Endothelial cell of umbilical vein (primary cell): ENCODE results near the gene KRTAP19-1. TPM values are rescaled to one million over a fixed set of nuclear protein-coding genes. Genes with fewer than 3 reads are reported as not detected.

Experiments used
- BruUV-seq: library from RNA; stranded (reverse); fragments of 400-500 nt; replicated peaks from 2 replicates; lab custom pipeline; 2021; lab: Mats Ljungman, UMichigan
- CTCF ChIA-PET: fragments of 300-600, 350-600 bp; sonication (Branson Sonifier 250); formaldehyde crosslinking; loops from one replicate; lab custom pipeline; 2021; ENCODE audit warnings: antibody characterized with exemption, inconsistent platforms; lab: Charles Lee
- POLR2A ChIA-PET: fragments of 300-600, 350-600 bp; sonication (Branson Sonifier 250); formaldehyde crosslinking; loops from one replicate; lab custom pipeline; 2021; ENCODE audit warnings: antibody characterized with exemption, inconsistent platforms; lab: Charles Lee
- DNase-seq: peaks from one replicate; pipeline ENCODE4 v3.0.0-alpha.2; 2011; ENCODE audit warnings: low read depth, low spot score
- FAIRE-seq: peaks from 2 replicates; lab custom pipeline; 2011; peaks lifted over from hg19 to GRCh38; lab: Jason Lieb, UNC
- H2AFZ ChIP-seq: 2 replicates; pipeline ENCODE4 v1.6.0; 2012; ENCODE audit warnings: low read depth, low read length, control low read depth, inconsistent platforms
- H3K27ac ChIP-seq: 2 replicates; pipeline ENCODE4 v1.5.1; 2011; ENCODE audit warnings: low read depth, mild to moderate bottlenecking, control low read depth, low read length, moderate library complexity; ENCODE audit not compliant: insufficient read depth
- H3K27me3 ChIP-seq, 2 experiments: 2 replicates each; pipeline versions ENCODE4 v1.6.0 to v1.6.1; 2011; ENCODE audit warnings: low read length in 2 of 2, mixed read lengths in 1 of 2; ENCODE audit not compliant: control insufficient read depth in 2 of 2, insufficient read depth in 2 of 2
- H3K36me3 ChIP-seq, 2 experiments: 2 replicates in 1 of 2; 3 replicates in 1 of 2; pipeline ENCODE4 v1.5.1; 2011; ENCODE audit warnings: low read length in 2 of 2, mild to moderate bottlenecking in 1 of 2, moderate library complexity in 1 of 2; ENCODE audit not compliant: control insufficient read depth in 2 of 2, insufficient read depth in 2 of 2; ENCODE audit errors: extremely low read depth in 1 of 2
- H3K4me1 ChIP-seq: 3 replicates; pipeline ENCODE4 v1.5.1; 2011; ENCODE audit warnings: mild to moderate bottlenecking, low read length; ENCODE audit not compliant: control insufficient read depth, insufficient read depth; ENCODE audit errors: extremely low read depth
- H3K4me2 ChIP-seq: 2 replicates; pipeline ENCODE4 v1.6.1; 2011; ENCODE audit warnings: low read length, control low read depth, mixed read lengths; ENCODE audit not compliant: insufficient read depth
- H3K4me3 ChIP-seq, 3 experiments: fragments of 200-600 bp in 1 of 3; sonication (generic), shearing (Covaris generic) in 1 of 3; replicated peaks in 1 of 3; 2 replicates each; pipeline ENCODE4 v1.5.1; 2011 to 2016; ENCODE audit warnings: control low read depth in 3 of 3, low read length in 3 of 3, mild to moderate bottlenecking in 2 of 3, inconsistent platforms in 1 of 3, low read depth in 1 of 3, moderate library complexity in 1 of 3; ENCODE audit not compliant: insufficient read depth in 1 of 3
- H3K79me2 ChIP-seq: 2 replicates; pipeline ENCODE4 v1.6.0; 2012; ENCODE audit warnings: low read length, inconsistent platforms; ENCODE audit not compliant: control insufficient read depth, insufficient read depth
- H3K9ac ChIP-seq: replicated peaks from 2 replicates; pipeline ENCODE3; 2011; ENCODE audit warnings: low read length, control low read depth; ENCODE audit not compliant: insufficient read depth; ENCODE audit errors: extremely low read depth
- H3K9me1 ChIP-seq: replicated peaks from 3 replicates; pipeline ENCODE4 v1.6.0; 2011; ENCODE audit warnings: mild to moderate bottlenecking, low read length; ENCODE audit not compliant: control insufficient read depth, insufficient read depth; ENCODE audit errors: extremely low read depth
- H3K9me3 ChIP-seq: replicated peaks from 2 replicates; pipeline ENCODE4 v1.5.1; 2012; ENCODE audit warnings: low read length, inconsistent platforms; ENCODE audit not compliant: control insufficient read depth, insufficient read depth
- H4K20me1 ChIP-seq: replicated peaks from 2 replicates; pipeline ENCODE3; 2011; ENCODE audit warnings: mild to moderate bottlenecking, low read length; ENCODE audit not compliant: control insufficient read depth, insufficient read depth; ENCODE audit errors: extremely low read depth
- EZH2 ChIP-seq: IDR thresholded peaks from 2 replicates; pipeline ENCODE4 v1.6.1; 2012; ENCODE audit warnings: borderline replicate concordance, low read depth, mild to moderate bottlenecking, moderate library complexity, low read length, inconsistent platforms; ENCODE audit not compliant: severe bottlenecking
- FOS ChIP-seq: IDR thresholded peaks from 2 replicates; pipeline ENCODE4 v1.6.1; 2011; ENCODE audit warnings: mild to moderate bottlenecking, low read length, moderate library complexity, borderline replicate concordance; ENCODE audit not compliant: insufficient read depth
- GATA2 ChIP-seq: IDR thresholded peaks from 2 replicates; pipeline ENCODE4 v1.7.0; 2011; ENCODE audit warnings: low read depth, mild to moderate bottlenecking, moderate library complexity, mixed read lengths, low read length; ENCODE audit not compliant: insufficient read length, insufficient read depth
- JUN ChIP-seq: IDR thresholded peaks from 2 replicates; pipeline ENCODE4 v1.6.1; 2011; ENCODE audit warnings: borderline replicate concordance, low read depth; ENCODE audit not compliant: insufficient read length, insufficient read depth
- MYC ChIP-seq: IDR thresholded peaks from one replicate; pipeline ENCODE4 v1.6.1; 2011; ENCODE audit warnings: mild to moderate bottlenecking, low read depth, low read length
- POLR2A ChIP-seq: IDR thresholded peaks from 2 replicates; pipeline ENCODE4 v1.6.1; 2012; ENCODE audit warnings: low read depth, mild to moderate bottlenecking, control low read depth, low read length
- POLR2AphosphoS5 ChIP-seq: IDR thresholded peaks from 2 replicates; pipeline ENCODE4 v1.6.1; 2012; ENCODE audit warnings: low read depth, mild to moderate bottlenecking, control low read depth, low read length, moderate library complexity; ENCODE audit not compliant: insufficient read depth
- dilution Hi-C: fragments of 300-500 bp; cut with MboI; formaldehyde crosslinking; loops from one replicate; pipeline ENCODE4 v1.15.0; 2019; ENCODE audit warnings: low sequenced_read_pairs; ENCODE audit not compliant: extremely low pct_ligation_motif_present
- intact Hi-C: fragments of 100-400 bp; cut with micrococcal nuclease; formaldehyde crosslinking; loops from one replicate; pipeline ENCODE4 v1.10.0; 2022
- polyA plus RNA-seq, 4 experiments: library from polyadenylated mRNA; depleted of rRNA in 3 of 4; stranded (reverse) in 3 of 4; unstranded in 1 of 4; fragments of >200 nt; gene quantifications; 2 replicates each; pipeline versions ENCODE4 v1.2.1 to v1.2.3, GENCODE V29; 2011 to 2012; ENCODE audit warnings: missing spikeins in 1 of 4
- total RNA-seq: library from RNA; stranded (reverse); gene quantifications from 2 replicates; pipeline ENCODE4 v1.2.3, GENCODE V29; 2021
- TF ChIP-seq, protein P1 (sequence below): IDR thresholded peaks from 2 replicates; pipeline ENCODE4 v1.6.1; 2011; ENCODE audit not compliant: insufficient read depth, insufficient read length
- TF ChIP-seq, protein P2 (sequence below), 2 donors: IDR thresholded peaks; 1 replicate in 1 of 2; 2 replicates in 1 of 2; pipeline ENCODE4 v1.5.1; 2011; ENCODE audit warnings: low read length in 2 of 2, mild to moderate bottlenecking in 2 of 2, moderate library complexity in 2 of 2, control low read depth in 1 of 2, inconsistent platforms in 1 of 2, low read depth in 1 of 2; ENCODE audit not compliant: insufficient read depth in 1 of 2; ENCODE audit errors: extremely low read depth in 1 of 2

KRTAP19-1 gene
- total and polyA plus RNA-seq, 2 donors (not counting 3 experiments of a cell fraction or from before 2014, with no cell fraction given), result not detected

DNA sequence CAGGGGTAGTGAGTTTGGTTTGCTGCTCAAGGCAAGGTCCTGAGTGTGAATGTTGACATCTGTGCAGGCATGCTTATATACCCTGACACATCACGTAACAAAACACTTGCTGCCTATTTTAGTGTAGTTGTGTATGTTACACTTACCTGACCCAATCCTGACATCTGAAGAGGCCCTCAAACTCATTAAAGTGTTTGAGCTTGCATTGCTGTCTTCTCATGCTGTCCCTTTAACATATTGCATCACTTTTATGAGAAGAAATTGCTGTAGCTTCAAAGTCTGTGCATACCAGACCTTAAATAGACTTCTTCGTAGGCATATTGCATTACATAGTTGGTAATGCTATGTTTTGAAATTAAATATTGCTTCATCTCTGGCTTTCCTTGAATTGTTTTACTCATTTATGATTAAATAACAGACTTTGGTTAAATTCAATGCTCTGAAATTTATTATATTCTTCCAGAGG, 11.8 kb upstream of the KRTAP19-1 start, which contains the start of gene KRTAP19-3:
KRTAP19-3 (minus strand) TSS at position 51 of the 466 bp plus-strand sequence. CDS start 56 bp downstream, outside the sequence.
- Histone ChIP-seq H3K79me2 (no peaks in the 10 kb centered on the region), H3K9me1 (no peaks in the 10 kb centered on the region), H3K9ac (no peak within 1 kb of the TSS), H3K9me3 (peaks cover 4% of the 10 kb centered on the region), H3K4me3 (no peak within 1 kb of the TSS), H3K4me1 (no peaks in the 10 kb centered on the region), H4K20me1 (no peaks in the 10 kb centered on the region), H3K36me3 (no peaks in the 10 kb centered on the region), H3K27ac (no peak within 1 kb of the TSS), H3K4me2 (no peak within 1 kb of the TSS), H2AFZ (no peak within 1 kb of the TSS), H3K27me3 (no peaks in the 10 kb centered on the region)
- FAIRE-seq, result no peak
- dilution Hi-C loops (no loop called here), intact Hi-C loops (no loop called here)
- BruUV-seq, result no TSS peak
- DNase-seq, result no peak
- TF ChIP-seq POLR2A (no peak), JUN (no peak), POLR2AphosphoS5 (no peak), MYC (no peak)
- ChIA-PET POLR2A (no interaction called here), CTCF (no interaction called here)

DNA sequence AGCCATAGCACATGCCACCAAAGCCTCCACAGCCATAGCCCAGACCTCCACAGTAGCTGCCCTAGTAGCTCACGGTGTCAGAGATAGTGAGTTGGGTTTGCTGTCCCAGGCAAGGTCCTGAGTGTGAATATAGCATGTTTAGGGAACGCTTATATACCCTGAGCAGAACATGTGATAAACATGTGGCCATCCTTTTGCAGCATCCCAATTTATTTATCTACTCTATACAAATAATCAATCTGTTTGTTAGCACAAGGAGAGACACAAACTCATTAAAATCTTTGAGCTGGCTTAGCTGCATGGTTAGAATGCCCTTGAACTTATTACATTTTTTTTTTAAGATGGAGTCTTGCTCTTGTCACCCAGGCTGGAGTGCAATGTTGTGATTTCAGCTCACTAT, 7.2 kb upstream of the KRTAP19-1 start, which contains the start of gene KRTAP19-2:
KRTAP19-2 (minus strand) TSS at position 101 of the 400 bp plus-strand sequence; CDS start at position 13, 88 bp downstream.
- POLR2A ChIA-PET, result interaction anchor here (0.6 kb wide), 1 partner anchor 268 kb away, joined by 3 read pairs; no protein-coding TSS in a partner anchor
- Histone ChIP-seq H3K9me1 (no peaks in the 10 kb centered on the region), H3K4me3 (no peak within 1 kb of the TSS), H3K36me3 (no peaks in the 10 kb centered on the region), H3K9me3 (peaks cover 4% of the 10 kb centered on the region), H3K27ac (no peak within 1 kb of the TSS), H3K79me2 (no peaks in the 10 kb centered on the region), H3K9ac (no peak within 1 kb of the TSS), H3K4me1 (no peaks in the 10 kb centered on the region), H2AFZ (no peak within 1 kb of the TSS), H3K4me2 (no peak within 1 kb of the TSS), H4K20me1 (no peaks in the 10 kb centered on the region), H3K27me3 (no peaks in the 10 kb centered on the region)
- CTCF ChIA-PET, result no interaction called here
- dilution Hi-C loops (no loop called here), intact Hi-C loops (no loop called here)
- no peak for DNase-seq
- BruUV-seq, result no TSS peak
- TF ChIP-seq EZH2 (no peak), JUN (no peak), MYC (no peak), FOS (no peak), POLR2A (no peak), GATA2 (no peak), POLR2AphosphoS5 (no peak)
- TF ChIP-seq, protein P1, sequence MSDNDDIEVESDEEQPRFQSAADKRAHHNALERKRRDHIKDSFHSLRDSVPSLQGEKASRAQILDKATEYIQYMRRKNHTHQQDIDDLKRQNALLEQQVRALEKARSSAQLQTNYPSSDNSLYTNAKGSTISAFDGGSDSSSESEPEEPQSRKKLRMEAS, result no peak
- TF ChIP-seq, protein P2, sequence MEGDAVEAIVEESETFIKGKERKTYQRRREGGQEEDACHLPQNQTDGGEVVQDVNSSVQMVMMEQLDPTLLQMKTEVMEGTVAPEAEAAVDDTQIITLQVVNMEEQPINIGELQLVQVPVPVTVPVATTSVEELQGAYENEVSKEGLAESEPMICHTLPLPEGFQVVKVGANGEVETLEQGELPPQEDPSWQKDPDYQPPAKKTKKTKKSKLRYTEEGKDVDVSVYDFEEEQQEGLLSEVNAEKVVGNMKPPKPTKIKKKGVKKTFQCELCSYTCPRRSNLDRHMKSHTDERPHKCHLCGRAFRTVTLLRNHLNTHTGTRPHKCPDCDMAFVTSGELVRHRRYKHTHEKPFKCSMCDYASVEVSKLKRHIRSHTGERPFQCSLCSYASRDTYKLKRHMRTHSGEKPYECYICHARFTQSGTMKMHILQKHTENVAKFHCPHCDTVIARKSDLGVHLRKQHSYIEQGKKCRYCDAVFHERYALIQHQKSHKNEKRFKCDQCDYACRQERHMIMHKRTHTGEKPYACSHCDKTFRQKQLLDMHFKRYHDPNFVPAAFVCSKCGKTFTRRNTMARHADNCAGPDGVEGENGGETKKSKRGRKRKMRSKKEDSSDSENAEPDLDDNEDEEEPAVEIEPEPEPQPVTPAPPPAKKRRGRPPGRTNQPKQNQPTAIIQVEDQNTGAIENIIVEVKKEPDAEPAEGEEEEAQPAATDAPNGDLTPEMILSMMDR (IDR thresholded peaks at IDR 0.05; ENCODE audit: extremely low read depth in 1 of 2, insufficient read depth in 1 of 2, low read depth in 1 of 2, low read length in 2 of 2), result no peak
- no peak for FAIRE-seq
